ENCODE data around the gene KIRREL3.

- TF ChIP-seq CTCF (IDR thresholded peaks at IDR 0.05 in 8 of 11, conservative IDR thresholded peaks at IDR 0.05 in 3 of 11) (no peak), POLR2A (IDR thresholded peaks at IDR 0.05) (no peak), POLR2AphosphoS5 (IDR thresholded peaks at IDR 0.05) (no peak)
Measured at GRCh38 chr11:126476977-126477376, 523.6 kb downstream of the KIRREL3 start.
